ENCODE results near the gene TPK1.
A peak's percentile ranks its signal among the peaks of the same experiment; 100 is the strongest.

Gene TPK1

DNA sequence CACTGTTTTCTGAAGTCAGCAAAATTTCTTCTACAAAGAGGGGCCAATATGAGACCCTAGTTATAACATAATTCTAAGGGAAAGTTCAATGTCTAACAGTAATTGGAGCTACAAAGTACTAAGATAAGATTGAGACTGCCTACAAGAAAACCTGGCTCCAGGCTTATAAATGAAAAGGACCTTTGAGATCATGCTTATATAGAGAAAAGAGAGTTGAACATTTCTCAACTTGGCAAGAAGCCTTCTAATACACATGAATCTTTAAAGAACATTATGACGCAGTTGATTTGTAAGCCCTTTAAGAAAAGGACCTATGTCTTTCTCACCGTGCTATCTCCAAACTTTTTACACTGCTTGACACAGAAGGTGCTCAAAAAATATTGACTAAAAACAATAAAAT, 87.9 kb downstream of the TPK1 start:
- Histone ChIP-seq H3K27ac (ENCODE audit: poor library complexity, severe bottlenecking) (no peak overlapping the region), H3K9me3 (ENCODE audit: severe bottlenecking) (no peaks in the 10 kb centered on the region), H3K4me1 (ENCODE audit: insufficient read depth, poor library complexity, severe bottlenecking) (no peaks in the 10 kb centered on the region), H3K4me3 (ENCODE audit: severe bottlenecking) (no peak overlapping the region), H3K36me3 (ENCODE audit: low read depth) (no peaks in the 10 kb centered on the region), H3K27me3 (ENCODE audit: insufficient read depth, poor library complexity, severe bottlenecking) (no peaks in the 10 kb centered on the region)
- no peak for ATAC-seq (ENCODE audit: low read depth)
- TF ChIP-seq, protein P1, sequence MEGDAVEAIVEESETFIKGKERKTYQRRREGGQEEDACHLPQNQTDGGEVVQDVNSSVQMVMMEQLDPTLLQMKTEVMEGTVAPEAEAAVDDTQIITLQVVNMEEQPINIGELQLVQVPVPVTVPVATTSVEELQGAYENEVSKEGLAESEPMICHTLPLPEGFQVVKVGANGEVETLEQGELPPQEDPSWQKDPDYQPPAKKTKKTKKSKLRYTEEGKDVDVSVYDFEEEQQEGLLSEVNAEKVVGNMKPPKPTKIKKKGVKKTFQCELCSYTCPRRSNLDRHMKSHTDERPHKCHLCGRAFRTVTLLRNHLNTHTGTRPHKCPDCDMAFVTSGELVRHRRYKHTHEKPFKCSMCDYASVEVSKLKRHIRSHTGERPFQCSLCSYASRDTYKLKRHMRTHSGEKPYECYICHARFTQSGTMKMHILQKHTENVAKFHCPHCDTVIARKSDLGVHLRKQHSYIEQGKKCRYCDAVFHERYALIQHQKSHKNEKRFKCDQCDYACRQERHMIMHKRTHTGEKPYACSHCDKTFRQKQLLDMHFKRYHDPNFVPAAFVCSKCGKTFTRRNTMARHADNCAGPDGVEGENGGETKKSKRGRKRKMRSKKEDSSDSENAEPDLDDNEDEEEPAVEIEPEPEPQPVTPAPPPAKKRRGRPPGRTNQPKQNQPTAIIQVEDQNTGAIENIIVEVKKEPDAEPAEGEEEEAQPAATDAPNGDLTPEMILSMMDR (IDR thresholded peaks at IDR 0.05; ENCODE audit: poor library complexity, severe bottlenecking) = no peak
- DNase-seq (ENCODE audit: low spot score) = no peak

DNA sequence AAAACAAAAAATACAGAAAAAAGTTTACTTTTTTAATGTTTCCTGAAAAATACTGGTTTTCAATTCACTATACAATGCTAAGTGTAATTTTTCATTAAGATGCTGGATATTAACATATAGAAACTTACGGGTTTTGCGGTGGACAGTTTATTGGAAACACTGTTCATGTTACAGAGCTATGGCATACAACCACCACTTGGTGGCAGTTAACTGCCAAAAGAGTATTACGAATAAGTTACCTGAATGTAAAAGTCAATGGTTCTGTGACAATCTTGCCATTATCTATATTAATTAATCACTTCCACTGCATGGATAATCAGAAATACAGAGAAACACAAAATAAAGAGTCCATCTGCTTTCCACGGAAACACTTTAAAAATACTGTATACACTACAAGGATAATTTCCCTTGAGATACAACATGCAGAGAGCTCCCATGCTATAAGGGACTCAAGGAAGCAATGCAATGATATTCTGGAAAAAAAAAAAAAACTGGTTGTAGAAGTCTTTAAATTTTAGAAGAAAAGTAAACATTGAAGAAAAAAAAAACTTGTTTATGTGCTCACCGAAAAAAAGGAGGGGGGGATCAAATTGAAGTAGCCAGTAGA, 97.0 kb downstream of the TPK1 start:
- TF ChIP-seq, protein P1 (IDR thresholded peaks at IDR 0.05; ENCODE audit: poor library complexity, severe bottlenecking) = peak; percentile 83
- no peak for DNase-seq (ENCODE audit: low spot score)
- Histone ChIP-seq H3K27me3 (ENCODE audit: insufficient read depth, poor library complexity, severe bottlenecking) (peaks cover 3% of the 10 kb centered on the region), H3K9me3 (ENCODE audit: severe bottlenecking) (no peaks in the 10 kb centered on the region), H3K4me1 (ENCODE audit: insufficient read depth, poor library complexity, severe bottlenecking) (no peaks in the 10 kb centered on the region), H3K36me3 (ENCODE audit: low read depth) (no peaks in the 10 kb centered on the region), H3K4me3 (ENCODE audit: severe bottlenecking) (no peak overlapping the region), H3K27ac (ENCODE audit: poor library complexity, severe bottlenecking) (no peak overlapping the region)
- peak; percentile 61; the same call in 1 of the 3 replicates for ATAC-seq (ENCODE audit: low read depth)

DNA sequence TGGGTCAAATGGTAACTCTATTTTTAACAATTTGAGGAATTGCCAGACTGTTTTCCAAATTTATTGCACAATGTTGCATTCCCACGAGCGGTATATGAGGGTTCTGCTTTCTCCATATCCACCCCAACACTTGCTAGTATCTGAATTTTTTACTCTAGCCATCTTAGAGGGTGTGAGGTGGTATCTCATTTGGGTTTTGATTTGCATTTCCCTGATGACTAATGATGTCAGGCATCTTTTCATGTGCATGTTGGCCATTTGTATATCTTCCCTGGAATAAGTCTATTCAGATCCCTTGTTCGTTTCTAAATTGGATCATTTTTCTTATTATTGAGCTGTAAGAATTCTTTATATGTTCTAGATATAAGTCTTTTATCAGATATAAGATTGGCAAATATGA, 97.7 kb downstream of the TPK1 start:
- no peak overlapping the region for H3K27ac ChIP-seq (ENCODE audit: poor library complexity, severe bottlenecking)
- H3K9me3 ChIP-seq (ENCODE audit: severe bottlenecking) = no peaks in the 10 kb centered on the region
- ATAC-seq (ENCODE audit: low read depth) (no peak), DNase-seq (ENCODE audit: low spot score) (no peak)
- TF ChIP-seq, protein P1 (IDR thresholded peaks at IDR 0.05; ENCODE audit: poor library complexity, severe bottlenecking) = no peak
- H3K36me3 ChIP-seq (ENCODE audit: low read depth) = no peaks in the 10 kb centered on the region
- no peaks in the 10 kb centered on the region for H3K4me1 ChIP-seq (ENCODE audit: insufficient read depth, poor library complexity, severe bottlenecking)
- H3K27me3 ChIP-seq (ENCODE audit: insufficient read depth, poor library complexity, severe bottlenecking) = peaks cover 3% of the 10 kb centered on the region
- H3K4me3 ChIP-seq (ENCODE audit: severe bottlenecking) = no peak overlapping the region

DNA sequence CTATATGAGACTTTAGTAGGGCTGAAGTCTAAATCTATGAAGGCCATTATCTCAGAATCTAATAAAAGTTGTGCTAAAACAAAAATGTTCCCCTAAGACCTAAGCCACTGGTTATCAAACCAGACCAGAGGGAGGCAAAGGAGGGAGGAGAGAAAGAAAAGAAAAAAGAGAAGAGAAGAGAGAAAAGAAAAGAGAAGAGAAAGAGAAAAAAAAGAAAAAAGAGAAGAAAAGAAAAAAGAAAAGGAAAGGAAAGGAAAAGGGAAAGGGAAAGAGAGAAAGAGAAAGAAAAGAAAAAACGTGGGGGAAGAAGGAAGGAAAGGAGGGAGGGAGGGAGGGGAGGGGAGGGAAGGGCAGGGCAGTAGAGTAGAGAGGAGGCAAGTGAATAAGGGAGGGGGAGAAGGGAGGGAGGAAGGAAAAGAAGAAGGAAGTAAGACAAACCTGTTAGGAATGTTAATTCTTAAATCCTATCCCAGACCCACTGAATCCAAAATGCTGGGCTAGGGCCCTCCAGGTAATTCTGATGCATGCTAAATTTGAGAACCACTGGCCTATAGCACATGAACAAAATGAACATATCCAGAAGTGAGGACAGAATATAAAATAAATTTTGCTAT, 98.9 kb downstream of the TPK1 start:
- H3K27ac ChIP-seq (ENCODE audit: poor library complexity, severe bottlenecking) = no peak overlapping the region
- no peak for DNase-seq (ENCODE audit: low spot score)
- no peaks in the 10 kb centered on the region for H3K4me1 ChIP-seq (ENCODE audit: insufficient read depth, poor library complexity, severe bottlenecking)
- H3K4me3 ChIP-seq (ENCODE audit: severe bottlenecking) = no peak overlapping the region
- H3K9me3 ChIP-seq (ENCODE audit: severe bottlenecking) = no peaks in the 10 kb centered on the region
- no peaks in the 10 kb centered on the region for H3K36me3 ChIP-seq (ENCODE audit: low read depth)
- ATAC-seq (ENCODE audit: low read depth) = no peak
- H3K27me3 ChIP-seq (ENCODE audit: insufficient read depth, poor library complexity, severe bottlenecking) = peaks cover 3% of the 10 kb centered on the region
- TF ChIP-seq, protein P1 (IDR thresholded peaks at IDR 0.05; ENCODE audit: poor library complexity, severe bottlenecking) = no peak
